H1 (cell line): ENCODE data around the gene CEACAM1. TPM values are rescaled to one million over a fixed set of nuclear protein-coding genes. Genes with fewer than 3 reads are reported as not detected.

Experiments used
- CTCF ChIA-PET: fragments of 300-600 bp; sonication (Branson Sonifier 250); formaldehyde crosslinking; loops from one replicate; lab custom pipeline; 2021; ENCODE audit not compliant: partially characterized antibody; lab: Charles Lee
- POLR2A ChIA-PET: fragments of 300-600 bp; sonication (Branson Sonifier 250); formaldehyde crosslinking; loops from one replicate; lab custom pipeline; 2021; ENCODE audit warnings: inconsistent platforms; ENCODE audit not compliant: partially characterized antibody; lab: Charles Lee
- DNase-seq, 2 experiments: peaks; one replicate each; pipeline versions ENCODE4 v3.0.0 to v3.0.0-alpha.2; 2010 to 2022; ENCODE audit warnings: low spot score in 2 of 2, low read depth in 1 of 2, mixed read lengths in 1 of 2
- FAIRE-seq: peaks from 2 replicates; lab custom pipeline; 2011; peaks lifted over from hg19 to GRCh38; lab: Jason Lieb, UNC
- H2AFZ ChIP-seq: 2 replicates; pipeline ENCODE4 v1.8.1; 2012; ENCODE audit warnings: low read length, inconsistent platforms
- H2AK5ac ChIP-seq: 2 replicates; pipeline ENCODE4 v1.6.1; 2013; ENCODE audit warnings: low read depth, low read length
- H2BK120ac ChIP-seq: replicated peaks from 2 replicates; pipeline ENCODE3; 2013; ENCODE audit warnings: low read depth, low read length, inconsistent platforms
- H2BK12ac ChIP-seq: 2 replicates; pipeline ENCODE4 v1.6.1; 2013; ENCODE audit warnings: low read depth, low read length
- H2BK15ac ChIP-seq: 2 replicates; pipeline ENCODE4 v1.6.1; 2013; ENCODE audit warnings: low read length
- H2BK20ac ChIP-seq: 2 replicates; pipeline ENCODE4 v1.6.1; 2013; ENCODE audit warnings: low read length
- H2BK5ac ChIP-seq: 2 replicates; pipeline ENCODE4 v1.6.1; 2013; ENCODE audit warnings: low read depth, low read length
- H3K14ac ChIP-seq: 2 replicates; pipeline ENCODE4 v1.6.1; 2013; ENCODE audit warnings: inconsistent platforms; ENCODE audit not compliant: insufficient read length
- H3K18ac ChIP-seq: 2 replicates; pipeline ENCODE4 v1.6.1; 2013; ENCODE audit warnings: low read length; ENCODE audit errors: extremely low read depth
- H3K23ac ChIP-seq: 2 replicates; pipeline ENCODE4 v1.6.1; 2013; ENCODE audit warnings: inconsistent platforms; ENCODE audit not compliant: insufficient read length
- H3K23me2 ChIP-seq: 2 replicates; pipeline ENCODE4 v1.6.1; 2013; ENCODE audit warnings: low read depth, low read length
- H3K27ac ChIP-seq: 2 replicates; pipeline ENCODE4 v1.6.1; 2011; ENCODE audit warnings: low read depth, low read length, inconsistent platforms
- H3K27me3 ChIP-seq, 4 experiments: replicated peaks in 1 of 4; 1 replicate in 1 of 4; 2 replicates in 3 of 4; pipeline versions ENCODE4 v1.6.1 to v1.8.1; 2011 to 2013; ENCODE audit warnings: low read length in 3 of 4, mild to moderate bottlenecking in 3 of 4, inconsistent platforms in 2 of 4, mixed read lengths in 2 of 4, moderate library complexity in 1 of 4; ENCODE audit not compliant: control insufficient read depth in 3 of 4, insufficient read depth in 3 of 4; ENCODE audit errors: extremely low read depth in 1 of 4
- H3K36me3 ChIP-seq, 4 experiments: 2 replicates each; pipeline versions ENCODE4 v1.6.1 to v1.8.1; 2011 to 2013; ENCODE audit warnings: mild to moderate bottlenecking in 4 of 4, low read length in 3 of 4, moderate library complexity in 2 of 4, control low read depth in 1 of 4, inconsistent platforms in 1 of 4; ENCODE audit not compliant: insufficient read depth in 4 of 4, control insufficient read depth in 2 of 4
- H3K4ac ChIP-seq: replicated peaks from 2 replicates; pipeline ENCODE3; 2013; ENCODE audit warnings: low read length, low read depth, mixed read lengths, inconsistent platforms; ENCODE audit not compliant: insufficient read length
- H3K4me1 ChIP-seq, 4 experiments: replicated peaks in 1 of 4; 1 replicate in 1 of 4; 2 replicates in 3 of 4; pipeline versions ENCODE4 v1.6.1 to v1.8.1; 2011 to 2013; ENCODE audit warnings: low read length in 3 of 4, inconsistent platforms in 2 of 4, mixed read lengths in 1 of 4; ENCODE audit not compliant: insufficient read depth in 4 of 4, control insufficient read depth in 3 of 4
- H3K4me2 ChIP-seq, 2 experiments: 2 replicates each; pipeline versions ENCODE4 v1.6.1 to v1.8.1; 2011 to 2013; ENCODE audit warnings: low read depth in 2 of 2, low read length in 2 of 2, control low read depth in 1 of 2, inconsistent platforms in 1 of 2, mild to moderate bottlenecking in 1 of 2; ENCODE audit not compliant: insufficient read depth in 1 of 2
- H3K4me3 ChIP-seq, 4 experiments: fragments of 200-600, 300-600 bp in 1 of 4; sonication (generic), shearing (Covaris generic), sonication (Bioruptor Twin) in 1 of 4; 2 replicates each; pipeline versions ENCODE4 v1.5.1 to v1.8.1; 2011 to 2016; ENCODE audit warnings: low read length in 4 of 4, low read depth in 3 of 4, control low read depth in 2 of 4, inconsistent platforms in 2 of 4, mild to moderate bottlenecking in 2 of 4, mixed read lengths in 1 of 4, moderate library complexity in 1 of 4; ENCODE audit not compliant: insufficient read depth in 2 of 4; ENCODE audit errors: extremely low read depth in 1 of 4
- H3K56ac ChIP-seq: replicated peaks from 2 replicates; pipeline ENCODE3; 2013; ENCODE audit warnings: low read depth, mild to moderate bottlenecking, mixed read lengths, low read length, inconsistent platforms; ENCODE audit not compliant: insufficient read length
- H3K79me1 ChIP-seq: 2 replicates; pipeline ENCODE4 v1.6.1; 2013; ENCODE audit warnings: low read depth, low read length, control low read depth
- H3K79me2 ChIP-seq, 2 experiments: 2 replicates each; pipeline versions ENCODE4 v1.6.1 to v1.8.1; 2012 to 2013; ENCODE audit warnings: low read length in 2 of 2, mild to moderate bottlenecking in 2 of 2, inconsistent platforms in 1 of 2; ENCODE audit not compliant: insufficient read depth in 2 of 2, control insufficient read depth in 1 of 2
- H3K9ac ChIP-seq, 4 experiments: replicated peaks in 1 of 4; 1 replicate in 1 of 4; 2 replicates in 3 of 4; pipeline versions ENCODE4 v1.6.1 to v1.8.1; 2011 to 2013; ENCODE audit warnings: low read depth in 3 of 4, low read length in 3 of 4, control low read depth in 2 of 4, mild to moderate bottlenecking in 2 of 4, moderate library complexity in 2 of 4, inconsistent platforms in 1 of 4; ENCODE audit errors: extremely low read depth in 1 of 4
- H3K9me3 ChIP-seq, 2 experiments: 2 replicates each; pipeline versions ENCODE4 v1.6.1 to v1.8.1; 2012 to 2013; ENCODE audit warnings: mild to moderate bottlenecking in 2 of 2, moderate library complexity in 2 of 2, control low read depth in 1 of 2, inconsistent platforms in 1 of 2, low read depth in 1 of 2, low read length in 1 of 2, mixed read lengths in 1 of 2; ENCODE audit not compliant: insufficient read depth in 2 of 2
- H4K20me1 ChIP-seq, 2 experiments: replicated peaks in 1 of 2; 2 replicates each; pipeline versions ENCODE3 to v1.8.1; 2011 to 2013; ENCODE audit warnings: inconsistent platforms in 2 of 2, low read length in 2 of 2, mild to moderate bottlenecking in 1 of 2; ENCODE audit not compliant: insufficient read depth in 2 of 2, control insufficient read depth in 1 of 2
- H4K5ac ChIP-seq: 2 replicates; pipeline ENCODE4 v1.6.1; 2013; ENCODE audit warnings: low read length, low read depth, mixed read lengths, inconsistent platforms; ENCODE audit not compliant: insufficient read length
- H4K8ac ChIP-seq: 2 replicates; pipeline ENCODE4 v1.8.0; 2013; ENCODE audit warnings: mild to moderate bottlenecking, moderate library complexity, low read length, inconsistent platforms; ENCODE audit not compliant: insufficient read depth; ENCODE audit errors: extremely low read depth
- H4K91ac ChIP-seq: replicated peaks from 2 replicates; pipeline ENCODE3; 2013; ENCODE audit warnings: low read length, mixed read lengths, inconsistent platforms; ENCODE audit not compliant: insufficient read length
- BCL11A ChIP-seq, 2 experiments: IDR thresholded peaks; one replicate each; pipeline ENCODE4 v1.6.1; 2011; ENCODE audit warnings: low read depth in 2 of 2, low read length in 2 of 2, mild to moderate bottlenecking in 2 of 2
- CBX8 ChIP-seq: fragments of 300-800, 300-1000 bp; sonication (generic); IDR thresholded peaks from 2 replicates; pipeline ENCODE4 v1.7.1; 2016; ENCODE audit warnings: low read depth, low read length, borderline replicate concordance
- E2F6 ChIP-seq: IDR thresholded peaks from 2 replicates; pipeline ENCODE4 v1.6.1; 2012; ENCODE audit warnings: inconsistent platforms
- EP300 ChIP-seq, 2 experiments: IDR thresholded peaks; 1 replicate in 1 of 2; 2 replicates in 1 of 2; pipeline ENCODE4 v1.6.1; 2011 to 2012; ENCODE audit warnings: low read depth in 2 of 2, low read length in 2 of 2, mild to moderate bottlenecking in 2 of 2, borderline replicate concordance in 1 of 2, inconsistent platforms in 1 of 2, moderate library complexity in 1 of 2
- HDAC2 ChIP-seq, 2 experiments: fragments of 300-600 bp in 1 of 2; sonication (generic) in 1 of 2; IDR thresholded peaks; 2 replicates each; pipeline ENCODE4 v1.6.1; 2011 to 2012; ENCODE audit warnings: low read depth in 2 of 2, low read length in 2 of 2, mild to moderate bottlenecking in 2 of 2, moderate library complexity in 2 of 2, borderline replicate concordance in 1 of 2, inconsistent platforms in 1 of 2
- KDM5A ChIP-seq: fragments of 200-600 bp; IDR thresholded peaks from 2 replicates; pipeline ENCODE4 v1.7.1; 2012; ENCODE audit warnings: mild to moderate bottlenecking, low read length, inconsistent platforms, mixed read lengths
- MAFK ChIP-seq: IDR thresholded peaks from 2 replicates; pipeline ENCODE4 v1.6.1; 2012; ENCODE audit warnings: low read depth, mild to moderate bottlenecking, improper control_type of control experiment, low read length
- RFX5 ChIP-seq: IDR thresholded peaks from 2 replicates; pipeline ENCODE4 v1.6.1; 2011; ENCODE audit warnings: low read depth, low read length, improper control_type of control experiment, borderline replicate concordance
- SP1 ChIP-seq: IDR thresholded peaks from 2 replicates; pipeline ENCODE4 v1.6.1; 2011; ENCODE audit warnings: low read depth, low read length
- SUZ12 ChIP-seq: fragments of 200-600 bp; sonication (generic); IDR thresholded peaks from 2 replicates; pipeline ENCODE4 v1.6.1; 2012; ENCODE audit warnings: mild to moderate bottlenecking, inconsistent platforms, low read length, moderate library complexity, mixed read lengths
- USF2 ChIP-seq: IDR thresholded peaks from 2 replicates; pipeline ENCODE4 v1.6.1; 2011; ENCODE audit warnings: low read length, improper control_type of control experiment
- YY1 ChIP-seq: IDR thresholded peaks from 2 replicates; pipeline ENCODE4 v1.6.1; 2011; ENCODE audit warnings: low read depth, mild to moderate bottlenecking, low read length
- whole genome bisulfite sequencing, 2 experiments: shearing (Covaris generic) in 1 of 2; methylation state at CpG; one replicate each; pipeline versions ENCODE4 v1.1.6 to v1.1.7; 2013 to 2015; ENCODE audit warnings: low lambda C conversion rate in 2 of 2, mixed read lengths in 2 of 2, inconsistent platforms in 1 of 2, low coverage in 1 of 2, missing lambda C conversion rate in 1 of 2; ENCODE audit not compliant: insufficient replicate concordance in 2 of 2, insufficient coverage in 1 of 2, insufficient read length in 1 of 2; ENCODE audit errors: extremely low coverage in 1 of 2, missing lambda C conversion rate in 1 of 2; 5-methylcytosine and 5-hydroxymethylcytosine counted together
- polyA plus RNA-seq, 7 experiments: library from polyadenylated mRNA; depleted of rRNA in 3 of 7; stranded (reverse) in 5 of 7; unstranded in 2 of 7; fragments of >200 nt in 5 of 7; fragments of 200-250 nt in 2 of 7; gene quantifications; 1 replicate in 5 of 7; 2 replicates in 1 of 7; 4 replicates in 1 of 7; pipeline versions ENCODE4 v1.2.1 to v1.2.3, GENCODE V29; 2011 to 2013; ENCODE audit warnings: missing spikeins in 2 of 7, mixed read lengths in 2 of 7
- total RNA-seq: library from RNA; stranded (reverse); fragmentation: NEBNext Ultra II Directional; extraction: Animal tissue kit (Norgen Biotek cat#: 25700); gene quantifications from 2 replicates; pipeline ENCODE4 v1.2.1, GENCODE V29; 2021

The CEACAM1 gene
- total and polyA plus RNA-seq, 2 of the 8 experiments (the other 6 are each of a cell fraction or from before 2014, with no cell fraction given) = 1.8 to 3.6 TPM

GRCh38 chr19:42487798-42488178 lies 40.5 kb downstream of the CEACAM1 start:
- Histone ChIP-seq H3K4me2 (no peak overlapping the region), H3K56ac (no peak overlapping the region), H3K36me3 (no peaks in the 10 kb centered on the region), H2AFZ (no peak overlapping the region), H3K4ac (no peak overlapping the region), H3K27me3 (no peaks in the 10 kb centered on the region), H4K8ac (no peak overlapping the region), H2BK120ac (no peak overlapping the region), H2BK12ac (no peak overlapping the region), H3K79me1 (no peaks in the 10 kb centered on the region), H4K20me1 (no peaks in the 10 kb centered on the region), H3K27ac (no peak overlapping the region), H3K23ac (no peak overlapping the region), H2BK20ac (no peak overlapping the region), H2BK5ac (no peak overlapping the region), H3K9ac (no peak overlapping the region), H4K91ac (no peak overlapping the region), H3K14ac (no peak overlapping the region), H3K18ac (no peak overlapping the region), H3K4me3 (no peak overlapping the region), H3K9me3 (no peaks in the 10 kb centered on the region), H3K4me1 (peaks cover 0 to 4% (median 1%) of the 10 kb centered on the region in 4 experiments; a peak in 3 of 7 replicates), H2AK5ac (no peak overlapping the region), H3K79me2 (no peaks in the 10 kb centered on the region), H4K5ac (no peak overlapping the region), H3K23me2 (no peaks in the 10 kb centered on the region), H2BK15ac (no peak overlapping the region)
- FAIRE-seq (no peak), DNase-seq (no peak)
- ChIA-PET POLR2A (interaction anchor here (1.3 to 1.8 kb wide), 2 partner anchors 11 to 13 kb away, joined by 3 to 5 read pairs; no protein-coding TSS in a partner anchor), CTCF (interaction anchor here (0.7 to 5.3 kb wide), 6 partner anchors 36 to 76 kb away, joined by 3 to 23 read pairs (median 4); partner anchors contain the start of gene CEACAM1)
- 78% methylated on average over 3 of the region's 3 CpGs; no CpG with 5 or more reads in 1 of the 2 experiments for WGBS, 2 experiments
- no peak for TF ChIP-seq SUZ12
- no peak for TF ChIP-seq EP300 (IDR thresholded peaks at IDR 0.05; ENCODE audit: borderline replicate concordance in 1 of 2, low read depth in 2 of 2, low read length in 2 of 2)
- no peak for TF ChIP-seq USF2
- TF ChIP-seq RFX5 = no peak
- no peak for TF ChIP-seq KDM5A
- TF ChIP-seq MAFK = no peak
- no peak for TF ChIP-seq SP1
- TF ChIP-seq CBX8 = no peak
- TF ChIP-seq YY1 = no peak
- no peak for TF ChIP-seq E2F6
- no peak for TF ChIP-seq HDAC2 (IDR thresholded peaks at IDR 0.05; ENCODE audit: borderline replicate concordance in 1 of 2, low read depth in 2 of 2, low read length in 2 of 2)
- TF ChIP-seq BCL11A (IDR thresholded peaks at IDR 0.05; ENCODE audit: low read depth in 2 of 2, low read length in 2 of 2) = no peak
